HepG2 (cell line): ENCODE measurements around the gene SERPINB10. TPM values are rescaled to one million over a fixed set of nuclear protein-coding genes. Genes with fewer than 3 reads are reported as not detected.

Experiments
- ATAC-seq: fragments of 200-7000 bp; cut with Tn5 transposase; 3 replicates; pipeline ENCODE4 v1.9.1; 2020; ENCODE audit warnings: mild to moderate bottlenecking, moderate library complexity
- BruUV-seq: library from RNA; stranded (reverse); fragments of 400-500 nt; replicated peaks from 2 replicates; lab custom pipeline; 2021; lab: Mats Ljungman, UMichigan
- CTCF ChIA-PET: fragments of 300-600 bp; formaldehyde crosslinking; extraction: SDS; loops from one replicate; lab custom pipeline; 2021; ENCODE audit warnings: low total read pairs, inconsistent platforms, low intra/inter-chr PET ratio; lab: Yijun Ruan, JAX
- POLR2A ChIA-PET: fragments of 350-600 bp; sonication (Branson Sonifier 250); formaldehyde crosslinking; loops from one replicate; lab custom pipeline; 2020; ENCODE audit warnings: antibody characterized with exemption, inconsistent platforms; lab: Yijun Ruan, JAX
- DNase-seq: peaks from one replicate; pipeline ENCODE4 v3.0.0-alpha.2; 2015; ENCODE audit warnings: low spot score
- FAIRE-seq: peaks from 3 replicates; lab custom pipeline; 2011; peaks lifted over from hg19 to GRCh38; lab: Jason Lieb, UNC
- H2AFZ ChIP-seq: one replicate; pipeline ENCODE4 v1.6.1; 2011; ENCODE audit warnings: low read length, inconsistent platforms
- H3K27ac ChIP-seq: fragments of 300-600 bp; 3 replicates; pipeline ENCODE4 v1.8.0; 2011; ENCODE audit warnings: mixed run types, mild to moderate bottlenecking, mixed read lengths, low read length, inconsistent platforms; ENCODE audit not compliant: insufficient read depth; ENCODE audit errors: extremely low read length
- H3K27me3 ChIP-seq, 2 experiments: fragments of 200-600 bp in 1 of 2; 2 replicates in 1 of 2; 3 replicates in 1 of 2; pipeline versions ENCODE4 v1.6.0 to v1.8.0; 2011; ENCODE audit warnings: low read length in 2 of 2, mild to moderate bottlenecking in 2 of 2, moderate library complexity in 2 of 2, inconsistent platforms in 1 of 2; ENCODE audit not compliant: insufficient read depth in 2 of 2, control insufficient read depth in 1 of 2
- H3K36me3 ChIP-seq, 2 experiments: fragments of 200-600 bp in 1 of 2; replicated peaks in 1 of 2; 2 replicates in 1 of 2; 3 replicates in 1 of 2; pipeline versions ENCODE4 v1.5.1 to v1.8.0; 2011; ENCODE audit warnings: low read length in 2 of 2, inconsistent platforms in 1 of 2; ENCODE audit not compliant: insufficient read depth in 2 of 2, control insufficient read depth in 1 of 2
- H3K4me1 ChIP-seq: 2 replicates; pipeline ENCODE4 v1.5.1; 2012; ENCODE audit warnings: low read length, inconsistent platforms; ENCODE audit not compliant: insufficient read depth
- H3K4me2 ChIP-seq: 2 replicates; pipeline ENCODE4 v1.6.0; 2011; ENCODE audit warnings: low read depth, low read length, inconsistent platforms
- H3K4me3 ChIP-seq, 3 experiments: fragments of 200-600 bp in 1 of 3; sonication (generic), shearing (Covaris generic) in 1 of 3; replicated peaks in 1 of 3; 2 replicates each; pipeline ENCODE4 v1.5.1; 2011 to 2016; ENCODE audit warnings: low read length in 3 of 3, inconsistent platforms in 2 of 3, low read depth in 2 of 3, mild to moderate bottlenecking in 2 of 3, control low read depth in 1 of 3, mixed read lengths in 1 of 3; ENCODE audit not compliant: insufficient read depth in 1 of 3
- H3K79me2 ChIP-seq: one replicate; pipeline ENCODE4 v1.6.1; 2011; ENCODE audit warnings: low read length, inconsistent platforms; ENCODE audit not compliant: insufficient read depth
- H3K9ac ChIP-seq: 2 replicates; pipeline ENCODE4 v1.6.0; 2011; ENCODE audit warnings: mild to moderate bottlenecking, low read depth, low read length, inconsistent platforms; ENCODE audit not compliant: insufficient read depth
- H3K9me3 ChIP-seq: 2 replicates; pipeline ENCODE4 v1.5.1; 2012; ENCODE audit warnings: mild to moderate bottlenecking, low read length
- H4K20me1 ChIP-seq: 2 replicates; pipeline ENCODE4 v1.6.0; 2011; ENCODE audit warnings: inconsistent platforms, mild to moderate bottlenecking, low read length, moderate library complexity; ENCODE audit not compliant: insufficient read depth
- GABPA ChIP-seq, 2 experiments: IDR thresholded peaks; 2 replicates each; pipeline ENCODE4 v1.6.1; 2011 to 2016; ENCODE audit warnings: low read depth in 2 of 2, low read length in 1 of 2, missing biosample characterization in 1 of 2, missing genetic modification characterization in 1 of 2
- ZNF225 ChIP-seq: sonication (generic); formaldehyde crosslinking; IDR thresholded peaks from 2 replicates; pipeline ENCODE4 v1.4.0; 2020; ENCODE audit warnings: mild to moderate bottlenecking, missing genetic modification reagents
- ZNF441 ChIP-seq: sonication (generic); formaldehyde crosslinking; IDR thresholded peaks from 2 replicates; pipeline ENCODE4 v1.7.0; 2021; ENCODE audit warnings: missing genetic modification reagents, borderline replicate concordance
- WGBS: methylation state at CpG from one replicate; pipeline ENCODE4 v1.1.6; 2017; ENCODE audit warnings: low lambda C conversion rate; 5-methylcytosine and 5-hydroxymethylcytosine counted together
- in situ Hi-C: cut with HindIII; loops from 2 replicates; pipeline ENCODE4 v1.10.0; 2017; ENCODE audit warnings: low pct_unique_long_range_greater_than_20kb; ENCODE audit not compliant: extremely low pct_ligation_motif_present
- intact Hi-C: fragments of 100-400 bp; cut with micrococcal nuclease; formaldehyde crosslinking; loops from one replicate; pipeline ENCODE4 v1.10.0; 2022; ENCODE audit not compliant: unreplicated experiment
- polyA plus RNA-seq, 8 experiments: library from polyadenylated mRNA; depleted of rRNA in 3 of 8; stranded (reverse) in 7 of 8; unstranded in 1 of 8; fragments of >200 nt; fragmentation: Illumina TruSeq in 4 of 8; extraction: Trizol in 4 of 8; gene quantifications; 2 replicates each; pipeline versions ENCODE4 v1.2.1 to v1.2.3, GENCODE V29; 2011 to 2016; ENCODE audit warnings: low read depth in 4 of 8, missing spikeins in 1 of 8, mixed read lengths in 1 of 8; ENCODE audit not compliant: insufficient read depth in 1 of 8
- total RNA-seq, 5 experiments: library from RNA; depleted of rRNA; stranded (reverse); fragments of >200 nt; fragmentation: Illumina TruSeq; extraction: Trizol; gene quantifications; 2 replicates each; pipeline ENCODE4 v1.2.3, GENCODE V29; 2016; ENCODE audit warnings: low read depth in 1 of 5
- TF ChIP-seq, protein P1 (sequence below): sonication (generic); formaldehyde crosslinking; IDR thresholded peaks from 2 replicates; pipeline ENCODE4 v1.4.0; 2020; ENCODE audit warnings: low read depth, mild to moderate bottlenecking, missing genetic modification reagents

SERPINB10 gene
- total and polyA plus RNA-seq, 2 of the 13 experiments (the other 11 are each of a cell fraction or from before 2014, with no cell fraction given) = not detected

DNA sequence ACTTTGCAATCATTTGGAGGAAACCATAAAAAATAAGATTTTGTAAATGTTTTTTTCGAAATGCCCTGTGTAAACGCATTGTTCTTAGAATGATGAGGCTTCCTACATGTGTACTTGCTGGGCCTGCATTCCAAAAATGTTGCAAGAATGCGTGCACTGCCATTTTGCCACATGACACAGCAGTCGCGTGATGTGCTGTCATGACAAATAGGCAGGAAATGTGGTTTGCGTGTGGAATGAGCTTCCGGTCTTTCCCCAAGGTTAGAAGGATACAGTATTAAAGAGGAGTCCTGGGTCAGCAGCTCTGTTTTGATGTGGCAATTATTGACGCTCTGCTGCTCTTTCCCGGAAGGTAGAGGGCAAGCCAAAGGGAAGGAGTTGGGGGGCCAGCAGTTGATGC is 38.4 kb upstream of the SERPINB10 start:
- no peak overlapping the region for H3K27ac ChIP-seq
- no peaks in the 10 kb centered on the region for H3K79me2 ChIP-seq

DNA sequence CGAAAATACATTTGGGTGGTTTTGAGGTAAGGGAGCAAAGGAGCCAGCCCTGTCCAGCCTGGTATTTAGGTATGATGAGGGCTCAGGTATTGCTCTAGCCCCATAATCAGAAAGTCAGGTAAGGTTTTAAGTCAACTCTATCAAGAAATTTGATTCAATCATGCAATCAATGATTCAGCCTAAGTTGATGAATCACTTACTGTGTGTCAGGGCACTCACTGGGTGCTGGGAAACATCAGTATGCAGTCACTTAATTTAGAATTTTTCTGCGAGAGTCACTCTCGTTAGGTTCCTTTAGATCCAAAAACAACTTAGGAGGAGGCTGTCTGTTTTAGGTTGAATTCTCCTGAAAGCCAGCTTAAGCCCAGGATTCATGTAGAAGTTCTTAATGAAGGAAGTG is 37.9 kb upstream of the SERPINB10 start:
- FAIRE-seq = no peak
- CTCF ChIA-PET = no interaction called here

More for the DNA sequence above, 38.4 kb upstream of the SERPINB10 start:
- Histone ChIP-seq H3K9me3 (no peaks in the 10 kb centered on the region), H3K36me3 (no peaks in the 10 kb centered on the region), H3K9ac (no peak overlapping the region), H3K4me2 (no peak overlapping the region), H3K27me3 (no peaks in the 10 kb centered on the region), H4K20me1 (no peaks in the 10 kb centered on the region), H2AFZ (no peak overlapping the region), H3K4me1 (no peaks in the 10 kb centered on the region), H3K4me3 (no peak overlapping the region)
- no peak for TF ChIP-seq GABPA (IDR thresholded peaks at IDR 0.05; ENCODE audit: low read depth, low read length)
- TF ChIP-seq GABPA (CRISPR knock-in tag; IDR thresholded peaks at IDR 0.05; ENCODE audit: low read depth) = 0 out of 2 replicates have a peak, but pooled peaks have one; percentile 15
- no peak for TF ChIP-seq ZNF225 (CRISPR knock-in tag)
- ATAC-seq = no peak
- no TSS peak for BruUV-seq
- in situ Hi-C loops (no loop called here), intact Hi-C loops (no loop called here)
- ChIA-PET CTCF (no interaction called here), POLR2A (no interaction called here)
- no peak for DNase-seq
- 29% methylated on average over 9 of the region's 9 CpGs for WGBS
- no peak for FAIRE-seq

More for the DNA sequence above, 37.9 kb upstream of the SERPINB10 start:
- Histone ChIP-seq H3K4me1 (no peaks in the 10 kb centered on the region), H3K27me3 (no peaks in the 10 kb centered on the region), H4K20me1 (no peaks in the 10 kb centered on the region), H3K4me2 (no peak overlapping the region), H3K27ac (no peak overlapping the region), H3K9me3 (no peaks in the 10 kb centered on the region), H3K4me3 (no peak overlapping the region), H3K9ac (no peak overlapping the region), H3K79me2 (no peaks in the 10 kb centered on the region), H3K36me3 (no peaks in the 10 kb centered on the region), H2AFZ (no peak overlapping the region)
- intact Hi-C loops (no loop called here), in situ Hi-C loops (no loop called here)
- TF ChIP-seq, protein P1, sequence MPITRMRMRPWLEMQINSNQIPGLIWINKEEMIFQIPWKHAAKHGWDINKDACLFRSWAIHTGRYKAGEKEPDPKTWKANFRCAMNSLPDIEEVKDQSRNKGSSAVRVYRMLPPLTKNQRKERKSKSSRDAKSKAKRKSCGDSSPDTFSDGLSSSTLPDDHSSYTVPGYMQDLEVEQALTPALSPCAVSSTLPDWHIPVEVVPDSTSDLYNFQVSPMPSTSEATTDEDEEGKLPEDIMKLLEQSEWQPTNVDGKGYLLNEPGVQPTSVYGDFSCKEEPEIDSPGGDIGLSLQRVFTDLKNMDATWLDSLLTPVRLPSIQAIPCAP (CRISPR knock-in tag) = no peak
- TF ChIP-seq ZNF441 (CRISPR knock-in tag) = no peak
- ATAC-seq (no peak), DNase-seq (no peak)
- POLR2A ChIA-PET = no interaction called here
- BruUV-seq = no TSS peak
- 38% methylated on average over 3 of the region's 3 CpGs for WGBS
